ACC112 (cell line): ENCODE data around the gene TRAF1.

Source experiments
- H2AFZ ChIP-seq: fragments of 200-600 bp; sonication (generic); one replicate; pipeline ENCODE4 v1.6.0; 2017; ENCODE audit warnings: antibody characterized with exemption, low read length; ENCODE audit not compliant: unreplicated experiment
- H3K27ac ChIP-seq: fragments of 200-600 bp; sonication (generic); 2 replicates; pipeline ENCODE4 v1.5.1; 2014; ENCODE audit warnings: low read depth, mild to moderate bottlenecking, antibody characterized with exemption, low read length, moderate library complexity
- H3K27me3 ChIP-seq: fragments of 200-600 bp; sonication (generic); 2 replicates; pipeline ENCODE4 v1.6.1; 2014; ENCODE audit warnings: mild to moderate bottlenecking, antibody characterized with exemption, low read length, moderate library complexity, mixed read lengths; ENCODE audit not compliant: insufficient read depth
- H3K36me3 ChIP-seq: fragments of 200-600 bp; sonication (generic); 2 replicates; pipeline ENCODE4 v1.6.1; 2016; ENCODE audit warnings: mild to moderate bottlenecking, antibody characterized with exemption, low read length, moderate library complexity, mixed read lengths; ENCODE audit not compliant: insufficient read depth
- H3K4me1 ChIP-seq: fragments of 200-600 bp; sonication (generic); one replicate; pipeline ENCODE4 v1.6.1; 2016; ENCODE audit warnings: low read length, mixed read lengths; ENCODE audit not compliant: insufficient read depth, unreplicated experiment, control insufficient read depth
- H3K4me3 ChIP-seq: fragments of 200-600 bp; sonication (generic); 2 replicates; pipeline ENCODE4 v1.5.1; 2014; ENCODE audit warnings: mild to moderate bottlenecking, low read depth, low read length
- H3K79me2 ChIP-seq: fragments of 200-600 bp; sonication (generic); one replicate; pipeline ENCODE4 v1.6.0; 2016; ENCODE audit warnings: low read length; ENCODE audit not compliant: control insufficient read depth, unreplicated experiment, insufficient read depth

TRAF1 gene

DNA sequence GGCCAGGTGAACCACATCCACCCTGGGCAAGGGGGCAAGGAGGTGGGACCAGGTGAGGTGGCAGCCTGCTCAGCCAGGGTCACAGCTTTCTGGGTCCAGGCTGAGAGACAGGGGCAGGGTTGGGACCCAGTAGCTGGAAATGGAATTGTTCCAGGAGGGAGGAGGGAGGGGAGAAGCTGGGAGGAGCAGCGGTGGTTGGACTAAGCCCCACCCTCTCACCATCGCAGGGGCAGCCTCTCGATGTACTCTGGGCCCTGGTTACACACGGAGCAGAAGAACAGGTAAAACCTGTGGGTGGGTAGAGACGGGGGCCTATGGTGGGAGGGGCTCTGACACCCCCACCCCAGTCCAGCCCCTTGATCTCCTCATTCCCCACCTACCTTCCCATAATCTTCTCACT lies 60.8 kb downstream of the TRAF1 start:
- H3K4me1 ChIP-seq, result peaks cover 18% of the 10 kb centered on the region
- no peaks in the 10 kb centered on the region for H3K79me2 ChIP-seq
- no peaks in the 10 kb centered on the region for H3K27me3 ChIP-seq
- H2AFZ ChIP-seq, result no peak overlapping the region
- H3K36me3 ChIP-seq, result peaks cover 10% of the 10 kb centered on the region; the same call in 1 of the 2 replicates
- no peak overlapping the region for H3K4me3 ChIP-seq
- no peak overlapping the region for H3K27ac ChIP-seq

DNA sequence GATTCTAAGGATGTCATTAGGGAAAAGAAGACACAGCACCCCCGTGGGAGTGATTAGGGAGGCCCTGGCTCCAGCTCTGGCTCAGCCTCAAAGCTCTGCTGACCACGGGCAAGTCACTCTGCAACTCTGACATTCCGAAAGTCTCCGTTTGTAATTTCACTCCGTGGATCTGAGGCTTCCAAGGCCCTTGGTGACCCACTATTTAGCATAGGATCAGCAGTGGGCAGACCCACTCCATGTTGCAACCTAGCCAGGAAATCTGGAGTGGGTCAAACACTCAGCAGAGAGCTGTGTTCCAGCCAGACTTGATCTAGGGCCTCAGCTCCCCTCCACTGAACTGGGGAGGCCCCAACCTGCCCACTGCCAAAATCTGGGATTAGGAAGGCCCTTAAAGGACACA lies 61.4 kb downstream of the TRAF1 start:
- Histone ChIP-seq H3K36me3 (peaks cover 10% of the 10 kb centered on the region; the same call in 1 of the 2 replicates), H3K4me1 (peaks cover 18% of the 10 kb centered on the region), H2AFZ (no peak overlapping the region), H3K27ac (no peak overlapping the region), H3K79me2 (no peaks in the 10 kb centered on the region), H3K4me3 (no peak overlapping the region), H3K27me3 (no peaks in the 10 kb centered on the region)

DNA sequence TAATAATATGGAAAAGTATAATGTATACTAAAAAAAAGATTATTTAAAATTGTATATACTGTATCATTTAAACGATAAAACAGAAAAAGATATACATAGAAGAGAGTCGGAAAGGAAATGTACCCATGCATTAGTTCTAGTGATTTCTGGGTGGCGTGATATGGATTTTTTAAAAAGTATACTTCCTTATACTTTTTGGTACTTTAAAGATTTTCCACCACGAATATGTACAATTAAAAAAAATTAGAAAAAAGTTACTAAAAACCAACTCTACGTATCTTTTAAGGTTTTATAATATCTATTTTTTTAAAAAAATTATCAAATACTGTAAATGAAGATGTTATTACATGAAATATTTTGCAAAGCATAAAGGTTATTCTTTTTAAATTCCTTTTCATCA lies 61.9 kb downstream of the TRAF1 start:
- H3K79me2 ChIP-seq, result no peaks in the 10 kb centered on the region
- H3K27me3 ChIP-seq, result no peaks in the 10 kb centered on the region
- H3K36me3 ChIP-seq, result peaks cover 10% of the 10 kb centered on the region; the same call in 1 of the 2 replicates
- H3K4me3 ChIP-seq, result no peak overlapping the region
- no peak overlapping the region for H3K27ac ChIP-seq
- H2AFZ ChIP-seq, result no peak overlapping the region
- peaks cover 13% of the 10 kb centered on the region for H3K4me1 ChIP-seq

DNA sequence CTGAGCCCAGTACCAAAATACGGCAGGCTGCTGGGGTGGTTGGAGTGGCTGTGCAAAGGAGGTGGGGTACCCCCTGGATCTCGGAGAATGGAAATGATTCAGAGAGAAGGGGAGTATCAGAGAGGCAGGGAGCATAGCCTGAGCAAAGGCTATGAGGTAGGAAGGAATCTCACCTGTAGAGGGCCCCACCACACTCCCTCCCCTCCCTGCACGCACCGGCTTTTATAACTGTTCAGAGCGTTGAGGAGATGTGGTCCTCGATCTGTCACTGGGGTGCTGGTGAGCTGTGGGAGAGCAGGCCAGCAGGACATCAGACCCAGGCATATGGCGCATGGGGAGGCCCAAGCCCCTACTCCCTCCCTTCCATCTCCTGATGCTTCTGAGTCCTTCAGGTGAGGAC lies 62.8 kb downstream of the TRAF1 start:
- Histone ChIP-seq H3K27ac (no peak overlapping the region), H3K4me3 (no peak overlapping the region), H3K27me3 (no peaks in the 10 kb centered on the region), H3K36me3 (peaks cover 10% of the 10 kb centered on the region; the same call in 1 of the 2 replicates), H2AFZ (no peak overlapping the region), H3K79me2 (no peaks in the 10 kb centered on the region), H3K4me1 (peaks cover 6% of the 10 kb centered on the region)

DNA sequence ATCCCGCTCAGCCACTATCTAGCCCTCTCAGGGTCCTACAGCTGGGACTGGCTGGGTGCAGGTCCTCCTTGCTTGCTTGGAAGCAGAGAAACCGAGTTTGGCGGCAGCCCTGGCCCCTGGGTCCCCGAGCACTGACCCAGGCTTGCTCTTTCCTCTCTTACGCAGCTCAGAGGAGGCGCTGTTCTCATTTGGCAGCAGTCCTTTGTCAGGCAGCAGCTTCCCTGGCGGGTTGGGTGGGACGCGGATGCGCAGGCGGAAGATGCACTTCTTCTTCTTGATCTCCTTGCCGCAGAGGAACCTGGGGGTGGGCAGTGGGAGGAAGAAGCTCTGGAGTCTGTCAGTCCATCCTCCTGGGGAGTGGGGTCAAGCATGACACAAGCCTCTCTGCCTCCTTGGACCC lies 64.1 kb downstream of the TRAF1 start:
- H3K36me3 ChIP-seq, result peaks cover 13% of the 10 kb centered on the region; the same call in 1 of the 2 replicates
- no peaks in the 10 kb centered on the region for H3K27me3 ChIP-seq
- H3K4me3 ChIP-seq, result no peak overlapping the region
- no peaks in the 10 kb centered on the region for H3K79me2 ChIP-seq
- no peak overlapping the region for H2AFZ ChIP-seq
- H3K4me1 ChIP-seq, result no peaks in the 10 kb centered on the region
- H3K27ac ChIP-seq, result no peak overlapping the region

DNA sequence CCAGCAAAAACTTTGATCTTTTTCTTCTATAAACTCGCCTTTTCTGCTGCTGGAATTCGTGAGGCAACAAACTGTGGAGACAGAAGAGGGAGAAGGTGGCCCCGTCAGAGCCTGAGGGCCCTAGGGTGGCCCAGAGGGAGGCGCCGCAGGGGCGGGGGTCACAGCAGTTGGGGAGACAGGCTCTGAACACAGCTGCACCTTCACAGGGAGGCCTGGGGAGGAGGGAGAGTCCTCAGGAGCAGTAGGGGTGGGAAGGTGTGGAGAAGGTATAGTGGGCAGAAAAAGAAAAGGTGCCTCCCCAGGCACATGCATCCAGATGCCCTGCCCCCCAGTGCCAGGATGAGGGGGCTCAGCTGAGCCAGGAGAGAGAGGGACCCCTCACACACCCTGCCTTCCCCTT lies 64.7 kb downstream of the TRAF1 start:
- H2AFZ ChIP-seq, result no peak overlapping the region
- H3K4me3 ChIP-seq, result no peak overlapping the region
- H3K27ac ChIP-seq, result no peak overlapping the region
- peaks cover 13% of the 10 kb centered on the region; the same call in 1 of the 2 replicates for H3K36me3 ChIP-seq
- H3K79me2 ChIP-seq, result no peaks in the 10 kb centered on the region
- no peaks in the 10 kb centered on the region for H3K27me3 ChIP-seq
- H3K4me1 ChIP-seq, result no peaks in the 10 kb centered on the region

DNA sequence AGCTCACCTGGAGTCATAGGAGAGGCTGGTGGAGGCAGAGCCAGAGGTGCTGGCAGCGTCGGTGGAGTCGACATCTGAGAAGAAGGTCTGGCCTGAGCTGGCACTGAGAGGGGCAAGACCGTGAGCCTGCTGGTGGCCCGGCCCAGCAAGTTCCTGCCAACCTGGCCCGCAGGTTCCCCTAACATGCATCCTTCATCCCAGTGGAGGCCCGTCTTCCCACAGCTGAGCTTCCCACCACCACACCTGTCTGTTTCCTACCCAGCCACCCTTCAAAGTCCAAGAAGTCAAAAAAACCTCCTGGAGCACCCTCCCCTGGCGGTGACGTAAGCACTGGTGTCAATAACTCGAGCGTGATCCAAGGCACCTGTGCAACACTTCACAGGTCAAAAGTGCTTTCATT lies 66.5 kb downstream of the TRAF1 start:
- Histone ChIP-seq H2AFZ (no peak overlapping the region), H3K27ac (no peak overlapping the region), H3K4me1 (no peaks in the 10 kb centered on the region), H3K79me2 (no peaks in the 10 kb centered on the region), H3K36me3 (peaks cover 8% of the 10 kb centered on the region; the same call in 1 of the 2 replicates), H3K27me3 (no peaks in the 10 kb centered on the region), H3K4me3 (no peak overlapping the region)

DNA sequence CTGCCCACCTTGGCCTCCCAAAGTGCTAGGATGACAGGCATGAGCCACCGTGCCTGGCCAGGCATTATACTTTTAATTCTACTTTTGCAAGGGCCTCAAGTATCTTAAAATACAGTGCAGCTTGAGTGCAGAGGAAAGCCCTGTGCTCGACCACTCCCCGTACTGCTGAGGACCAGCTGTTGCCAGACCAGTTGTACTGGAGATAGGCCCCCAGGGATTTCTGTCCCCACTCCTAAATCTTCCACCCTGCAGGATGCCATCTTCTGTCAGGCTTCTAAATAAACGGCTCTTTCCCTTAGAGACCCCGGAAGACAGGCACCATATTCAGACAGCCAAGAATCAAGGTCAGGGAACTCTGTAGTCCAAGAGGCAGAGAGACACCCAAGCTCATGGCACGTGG lies 67.2 kb downstream of the TRAF1 start:
- Histone ChIP-seq H3K36me3 (peaks cover 8% of the 10 kb centered on the region; the same call in 1 of the 2 replicates), H2AFZ (no peak overlapping the region), H3K27ac (no peak overlapping the region), H3K4me3 (no peak overlapping the region), H3K79me2 (no peaks in the 10 kb centered on the region), H3K27me3 (no peaks in the 10 kb centered on the region), H3K4me1 (no peaks in the 10 kb centered on the region)

DNA sequence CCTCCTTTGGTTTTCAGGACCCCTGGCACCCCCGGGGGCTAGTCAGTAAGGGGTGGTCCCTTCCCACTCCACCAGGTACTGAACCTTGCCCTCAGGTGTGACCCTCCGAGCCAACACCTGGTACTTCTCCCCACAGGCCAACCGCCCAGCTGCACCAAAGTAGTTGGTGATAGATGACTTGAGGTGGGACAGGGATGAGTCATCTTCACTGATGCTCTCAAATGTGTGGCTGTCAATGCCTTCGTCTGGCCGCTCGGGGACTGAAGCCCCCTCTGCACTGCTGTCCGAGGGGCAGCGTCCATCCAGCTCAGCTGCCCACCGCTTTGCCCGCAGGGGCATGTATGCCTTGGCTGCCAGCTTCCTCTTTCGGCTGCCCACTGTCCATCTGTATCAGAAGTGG lies 68.7 kb downstream of the TRAF1 start:
- Histone ChIP-seq H3K27me3 (no peaks in the 10 kb centered on the region), H3K4me3 (no peak overlapping the region), H3K36me3 (0 out of 2 replicates have a peak, but pooled peaks cover 5% of the 10 kb centered on the region), H3K4me1 (no peaks in the 10 kb centered on the region), H2AFZ (no peak overlapping the region), H3K27ac (no peak overlapping the region), H3K79me2 (no peaks in the 10 kb centered on the region)

DNA sequence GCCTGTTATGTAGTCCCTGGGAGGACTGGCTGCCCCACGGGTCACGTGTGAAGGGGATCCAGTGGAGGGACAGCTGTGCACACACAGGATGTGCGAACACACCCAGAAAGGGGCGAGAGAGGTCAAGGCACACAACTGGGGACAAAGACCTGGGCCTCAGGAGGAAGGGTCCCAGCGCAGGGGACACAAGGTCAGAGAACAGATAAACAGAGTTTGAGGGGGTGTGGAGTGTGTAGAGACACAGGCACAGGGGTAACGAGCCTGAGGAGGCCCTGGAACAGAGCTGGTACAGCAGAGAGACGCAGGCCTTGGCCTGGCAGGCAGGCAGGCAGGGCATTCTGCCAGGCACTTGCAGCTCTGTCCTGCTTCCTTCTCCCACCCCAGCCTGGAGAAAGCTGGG lies 69.1 kb downstream of the TRAF1 start:
- H3K36me3 ChIP-seq, result 0 out of 2 replicates have a peak, but pooled peaks cover 3% of the 10 kb centered on the region
- H3K27me3 ChIP-seq, result no peaks in the 10 kb centered on the region
- H3K4me1 ChIP-seq, result no peaks in the 10 kb centered on the region
- H3K79me2 ChIP-seq, result no peaks in the 10 kb centered on the region
- no peak overlapping the region for H3K27ac ChIP-seq
- H2AFZ ChIP-seq, result no peak overlapping the region
- no peak overlapping the region for H3K4me3 ChIP-seq

DNA sequence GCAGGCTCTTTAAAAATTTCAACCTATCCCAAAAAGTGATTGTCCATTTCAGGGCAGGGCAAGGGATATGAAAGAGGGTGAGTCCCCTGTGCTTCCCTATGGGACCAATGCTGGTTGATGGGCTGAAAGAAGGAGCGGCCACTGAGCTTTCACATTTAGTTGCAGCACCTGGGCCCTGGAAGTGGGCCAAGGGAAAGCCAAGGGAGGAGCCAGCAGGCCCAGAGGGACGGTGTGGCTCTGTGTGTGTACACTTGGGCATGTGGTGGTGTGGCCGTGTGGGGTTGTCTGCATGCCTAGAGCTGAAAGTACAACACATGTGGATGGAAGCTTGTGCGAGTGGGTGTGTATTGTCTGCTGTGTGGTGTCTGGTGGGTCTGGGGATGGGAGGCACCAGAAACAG lies 69.9 kb downstream of the TRAF1 start:
- Histone ChIP-seq H3K27ac (no peak overlapping the region), H3K4me1 (no peaks in the 10 kb centered on the region), H3K36me3 (0 out of 2 replicates have a peak, but pooled peaks cover 3% of the 10 kb centered on the region), H3K27me3 (no peaks in the 10 kb centered on the region), H3K4me3 (no peak overlapping the region), H2AFZ (no peak overlapping the region), H3K79me2 (no peaks in the 10 kb centered on the region)
